MM.1S (cell line): Measurements from ENCODE around the gene TRMT6.

Experiments
- DNase-seq: peaks from one replicate; pipeline ENCODE4 v3.0.0-alpha.2; 2015
- H2AFZ ChIP-seq: fragments of 300-600 bp; sonication (generic); 2 replicates; pipeline ENCODE4 v1.6.0; 2016; ENCODE audit warnings: antibody characterized with exemption, low read length
- H3F3A ChIP-seq: fragments of 300-600 bp; sonication (generic); 2 replicates; pipeline ENCODE4 v1.6.1; 2016; ENCODE audit warnings: mild to moderate bottlenecking, antibody characterized with exemption, low read length, moderate library complexity, mixed read lengths; ENCODE audit not compliant: insufficient read depth
- H3K27ac ChIP-seq: fragments of 300-600 bp; sonication (generic); 2 replicates; pipeline ENCODE4 v1.5.1; 2016; ENCODE audit warnings: mild to moderate bottlenecking, low read length
- H3K27me3 ChIP-seq: fragments of 300-600 bp; sonication (generic); replicated peaks from 2 replicates; pipeline ENCODE4 v1.6.0; 2016; ENCODE audit warnings: low read length; ENCODE audit not compliant: insufficient read depth
- H3K36me3 ChIP-seq: fragments of 300-600 bp; sonication (generic); replicated peaks from 2 replicates; pipeline ENCODE4 v1.6.1; 2016; ENCODE audit warnings: mild to moderate bottlenecking, low read length, mixed read lengths; ENCODE audit not compliant: insufficient read depth
- H3K4me1 ChIP-seq: fragments of 300-600 bp; sonication (generic); 2 replicates; pipeline ENCODE4 v1.6.1; 2016; ENCODE audit warnings: low read length, mixed read lengths
- H3K4me2 ChIP-seq: fragments of 300-600 bp; sonication (generic); 2 replicates; pipeline ENCODE4 v1.6.0; 2016; ENCODE audit warnings: low read depth, low read length
- H3K4me3 ChIP-seq: fragments of 300-600 bp; sonication (generic); 2 replicates; pipeline ENCODE4 v1.5.1; 2016; ENCODE audit warnings: low read length, mixed read lengths
- H3K79me2 ChIP-seq: fragments of 300-600 bp; sonication (generic); 2 replicates; pipeline ENCODE4 v1.6.1; 2016; ENCODE audit warnings: mixed run types, low read length, mixed read lengths
- H3K9ac ChIP-seq: fragments of 300-600 bp; sonication (generic); 2 replicates; pipeline ENCODE4 v1.6.1; 2016; ENCODE audit warnings: low read length, mixed read lengths
- H3K9me2 ChIP-seq: fragments of 300-600 bp; sonication (generic); replicated peaks from 2 replicates; pipeline ENCODE4 v1.6.1; 2016; ENCODE audit warnings: mild to moderate bottlenecking, low read length, mixed read lengths; ENCODE audit not compliant: insufficient read depth
- H3K9me3 ChIP-seq: fragments of 300-600 bp; sonication (generic); replicated peaks from 2 replicates; pipeline ENCODE4 v1.6.1; 2016; ENCODE audit warnings: mild to moderate bottlenecking, low read length, mixed read lengths; ENCODE audit not compliant: insufficient read depth
- H4K20me1 ChIP-seq: fragments of 300-600 bp; sonication (generic); 2 replicates; pipeline ENCODE4 v1.6.1; 2016; ENCODE audit warnings: mild to moderate bottlenecking, low read length, moderate library complexity, mixed read lengths; ENCODE audit not compliant: insufficient read depth
- CTCF ChIP-seq: fragments of 300-600 bp; sonication (generic); IDR thresholded peaks from 2 replicates; pipeline ENCODE4 v1.5.1; 2016; ENCODE audit warnings: antibody characterized with exemption, low read length, mixed read lengths
- EZH2 ChIP-seq: fragments of 300-600 bp; sonication (generic); optimal IDR thresholded peaks from 2 replicates; pipeline ENCODE3; 2017; ENCODE audit warnings: low read depth, mild to moderate bottlenecking, antibody characterized with exemption, low read length, mixed read lengths
- EZH2phosphoT487 ChIP-seq: fragments of 300-600 bp; sonication (generic); IDR thresholded peaks from 2 replicates; pipeline ENCODE4 v1.6.1; 2018; ENCODE audit warnings: antibody characterized with exemption, low read length

Gene TRMT6

GRCh38 chr20:5991623-5992441 is 41.5 kb upstream of the TRMT6 start:
- Histone ChIP-seq H4K20me1 (no peaks in the 10 kb centered on the region), H3K4me2 (no peak overlapping the region), H3F3A (peaks cover 11% of the 10 kb centered on the region), H3K9me3 (no peaks in the 10 kb centered on the region), H2AFZ (no peak overlapping the region), H3K36me3 (peaks cover 8% of the 10 kb centered on the region; the same call in 1 of the 2 replicates), H3K4me1 (0 out of 2 replicates have a peak, but pooled peaks cover 11% of the 10 kb centered on the region), H3K27me3 (no peaks in the 10 kb centered on the region), H3K79me2 (no peaks in the 10 kb centered on the region), H3K9ac (no peak overlapping the region), H3K4me3 (no peak overlapping the region), H3K9me2 (no peaks in the 10 kb centered on the region), H3K27ac (no peak overlapping the region)
- TF ChIP-seq CTCF (no peak), EZH2phosphoT487 (no peak), EZH2 (no peak)
- no peak for DNase-seq

GRCh38 chr20:5990946-5991345 is 40.6 kb upstream of the TRMT6 start:
- H3K4me1 ChIP-seq: 0 out of 2 replicates have a peak, but pooled peaks cover 4% of the 10 kb centered on the region
- H2AFZ ChIP-seq: no peak overlapping the region
- no peaks in the 10 kb centered on the region for H3K27me3 ChIP-seq
- peaks cover 8% of the 10 kb centered on the region; the same call in 1 of the 2 replicates for H3K36me3 ChIP-seq
- H3K9me2 ChIP-seq: no peaks in the 10 kb centered on the region
- no peaks in the 10 kb centered on the region for H4K20me1 ChIP-seq
- no peak overlapping the region for H3K4me2 ChIP-seq
- TF ChIP-seq CTCF: no peak
- DNase-seq: no peak
- no peaks in the 10 kb centered on the region for H3K9me3 ChIP-seq
- no peak overlapping the region for H3K27ac ChIP-seq
- H3K4me3 ChIP-seq: no peak overlapping the region
- peaks cover 3% of the 10 kb centered on the region for H3F3A ChIP-seq
- no peak overlapping the region for H3K9ac ChIP-seq
- H3K79me2 ChIP-seq: no peaks in the 10 kb centered on the region

GRCh38 chr20:5989539-5989938 is 39.2 kb upstream of the TRMT6 start:
- no peaks in the 10 kb centered on the region for H3K27me3 ChIP-seq
- no peaks in the 10 kb centered on the region for H3K79me2 ChIP-seq
- no peak for DNase-seq
- H3K36me3 ChIP-seq: peaks cover 3% of the 10 kb centered on the region; the same call in 1 of the 2 replicates
- no peaks in the 10 kb centered on the region for H3K9me2 ChIP-seq
- no peaks in the 10 kb centered on the region for H4K20me1 ChIP-seq
- H3K4me3 ChIP-seq: no peak overlapping the region
- H3K9ac ChIP-seq: no peak overlapping the region
- H3K9me3 ChIP-seq: no peaks in the 10 kb centered on the region
- H3K4me2 ChIP-seq: no peak overlapping the region
- no peak overlapping the region for H3K27ac ChIP-seq
- H3F3A ChIP-seq: no peaks in the 10 kb centered on the region
- peak; percentile 20; the same call in 1 of the 2 replicates for TF ChIP-seq CTCF
- no peak for TF ChIP-seq EZH2
- no peak for TF ChIP-seq EZH2phosphoT487
- no peaks in the 10 kb centered on the region for H3K4me1 ChIP-seq
- H2AFZ ChIP-seq: no peak overlapping the region
